Left renal pelvis (tissue), 4 donors: ENCODE measurements around the gene NTN3. TPM values are rescaled to one million over a fixed set of nuclear protein-coding genes. Genes with fewer than 3 reads are reported as not detected.

Experiments used
- DNase-seq, 4 donors: peaks; one replicate each; pipeline ENCODE4 v3.0.0-alpha.2; 2013; ENCODE audit warnings: low read depth in 4 of 4, low spot score in 3 of 4
- polyA plus RNA-seq, 4 donors: library from polyadenylated mRNA; unstranded; fragments of 120-200 nt; gene quantifications; one replicate each; pipeline ENCODE4 v1.2.1, GENCODE V29; 2013; ENCODE audit not compliant: insufficient read length in 4 of 4

NTN3 gene
- polyA plus RNA-seq, 4 donors, result 2.1 to 5.0 (median 2.6) TPM

DNA sequence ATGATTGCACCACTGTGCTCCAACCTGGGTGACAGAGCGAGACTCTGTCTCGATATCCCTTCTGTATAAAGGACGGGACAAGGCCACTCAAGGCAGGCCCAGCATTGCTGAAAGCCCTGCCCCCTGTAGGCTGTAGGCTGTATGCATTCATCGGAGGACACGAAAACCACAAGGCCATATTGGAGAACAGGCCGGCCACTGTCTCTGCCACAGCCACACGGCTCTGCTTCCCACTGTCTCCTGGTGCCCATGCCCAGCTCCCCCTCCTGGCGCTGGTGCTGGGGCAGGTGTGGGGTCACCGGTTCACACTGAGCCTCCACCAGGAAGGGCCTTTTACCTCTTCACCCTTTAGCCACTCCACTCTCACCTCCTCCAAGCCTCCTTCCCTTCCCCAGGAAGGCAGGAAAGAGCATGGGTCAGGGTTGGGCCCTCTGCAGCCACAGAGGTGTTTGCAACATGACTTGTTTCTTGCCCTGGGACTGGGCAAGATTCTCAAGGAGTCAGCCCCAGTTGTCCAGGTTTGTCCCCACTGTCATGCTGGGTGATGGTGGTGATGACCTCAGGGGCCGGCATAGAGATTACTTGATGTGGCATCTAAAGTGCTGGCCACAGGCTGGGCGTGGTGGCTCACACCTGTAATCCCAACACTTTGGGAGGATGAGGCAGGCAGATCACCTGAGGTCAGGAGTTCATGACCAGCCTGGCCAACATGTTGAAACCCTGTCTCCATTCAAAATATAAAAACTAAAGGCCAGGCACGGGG, 5.3 kb upstream of the NTN3 start:
- no peak for DNase-seq

DNA sequence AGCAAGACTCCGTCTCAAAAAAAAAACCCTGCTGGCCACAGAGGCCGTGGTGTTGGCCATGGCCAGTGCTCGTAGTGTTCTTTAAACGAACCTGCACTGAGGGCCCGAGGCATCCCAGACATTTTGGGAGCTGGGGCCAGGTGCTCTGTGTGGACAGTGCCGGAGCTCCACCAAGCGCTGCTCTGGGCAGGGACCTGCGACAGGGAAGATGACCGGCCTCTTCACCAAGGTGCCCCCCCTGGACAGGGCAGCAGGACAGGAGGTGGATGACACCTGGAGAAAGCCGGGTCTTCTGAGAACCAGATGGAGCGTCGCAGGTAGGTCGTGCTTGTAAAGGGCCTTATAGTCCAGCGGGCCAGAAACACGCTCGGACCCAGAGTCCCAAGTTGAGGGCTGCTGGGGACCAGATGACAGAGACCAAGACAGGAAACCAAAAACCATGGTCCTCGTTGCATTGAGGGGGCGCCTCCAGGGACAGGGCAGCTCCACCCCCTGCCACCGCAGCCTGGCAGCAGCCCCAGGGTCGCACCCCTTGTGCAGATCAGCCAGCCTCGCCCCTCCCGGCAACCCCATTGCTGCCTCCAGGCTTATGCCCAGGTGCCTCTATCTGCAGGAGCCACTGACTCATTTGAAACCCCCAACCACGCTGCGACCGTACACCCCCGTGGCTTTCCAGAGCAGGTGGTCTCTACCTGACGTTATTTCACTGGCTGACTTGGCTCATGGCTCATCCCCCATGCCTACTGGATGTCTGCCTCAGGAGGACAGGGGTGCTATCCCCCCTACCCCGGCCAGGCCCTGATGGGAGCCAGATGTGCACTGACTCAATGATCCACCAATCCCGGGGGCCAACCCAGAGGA, 4.2 kb upstream of the NTN3 start:
- no peak for DNase-seq

DNA sequence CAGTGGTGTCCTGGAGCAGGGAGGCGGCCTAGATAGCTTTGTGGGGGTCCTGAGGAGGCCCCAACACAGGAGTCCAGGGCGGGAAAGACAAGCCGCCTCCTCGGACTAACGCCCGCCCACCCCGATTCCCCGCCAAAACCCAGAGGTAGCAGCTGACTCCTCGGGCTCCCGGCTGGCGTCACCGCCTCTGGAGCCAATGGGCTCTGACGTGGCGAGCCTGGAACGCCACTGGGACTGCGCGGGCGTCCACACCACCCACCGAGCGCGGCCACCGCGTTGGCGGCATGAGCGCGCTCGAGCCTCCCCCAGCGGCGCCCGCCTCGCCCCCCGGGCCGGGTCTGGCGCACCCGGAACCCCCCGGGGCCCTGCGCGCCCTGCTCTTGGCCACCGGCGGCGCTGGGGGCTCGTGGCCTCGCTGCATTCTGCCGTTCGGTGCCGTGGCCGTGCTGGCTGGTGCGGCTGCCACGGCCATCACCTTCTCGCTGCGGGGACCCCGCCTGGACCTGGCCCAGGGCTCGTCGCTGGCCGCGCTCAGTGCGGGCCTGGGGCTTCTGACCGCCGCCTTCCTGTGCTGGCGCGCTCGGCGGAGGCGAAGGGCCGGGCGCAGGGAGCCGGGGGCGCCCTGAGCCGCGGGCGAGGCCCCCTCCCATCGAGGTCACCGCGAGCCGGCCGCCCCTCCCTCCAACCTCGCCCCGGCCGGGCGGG, 3.4 kb upstream of the NTN3 start:
- no peak for DNase-seq

DNA sequence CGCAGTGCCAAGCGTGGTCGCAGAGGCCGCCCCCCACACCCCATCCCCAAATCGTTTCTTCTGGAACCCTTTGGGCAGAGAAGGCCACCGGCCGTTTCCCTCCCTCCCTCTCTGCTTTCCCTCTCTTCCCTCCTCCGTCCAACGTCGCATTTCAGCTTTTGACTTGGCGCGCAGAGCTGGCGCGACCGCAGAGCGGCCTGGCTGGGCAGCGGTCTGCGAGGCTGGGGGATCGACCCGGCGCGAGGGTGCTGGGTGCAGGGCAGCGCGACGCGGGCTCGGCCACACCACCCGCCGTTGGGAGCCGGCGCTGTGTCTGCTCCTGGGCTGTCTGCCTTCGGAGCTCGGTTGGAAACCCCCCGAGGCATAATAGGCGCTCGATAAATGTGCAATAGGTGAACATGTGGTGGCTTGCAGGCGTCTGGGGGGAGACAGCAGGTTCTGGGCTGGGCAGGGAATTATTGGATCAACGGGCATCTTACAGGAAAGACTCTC, 2.8 kb upstream of the NTN3 start:
- no peak for DNase-seq

DNA sequence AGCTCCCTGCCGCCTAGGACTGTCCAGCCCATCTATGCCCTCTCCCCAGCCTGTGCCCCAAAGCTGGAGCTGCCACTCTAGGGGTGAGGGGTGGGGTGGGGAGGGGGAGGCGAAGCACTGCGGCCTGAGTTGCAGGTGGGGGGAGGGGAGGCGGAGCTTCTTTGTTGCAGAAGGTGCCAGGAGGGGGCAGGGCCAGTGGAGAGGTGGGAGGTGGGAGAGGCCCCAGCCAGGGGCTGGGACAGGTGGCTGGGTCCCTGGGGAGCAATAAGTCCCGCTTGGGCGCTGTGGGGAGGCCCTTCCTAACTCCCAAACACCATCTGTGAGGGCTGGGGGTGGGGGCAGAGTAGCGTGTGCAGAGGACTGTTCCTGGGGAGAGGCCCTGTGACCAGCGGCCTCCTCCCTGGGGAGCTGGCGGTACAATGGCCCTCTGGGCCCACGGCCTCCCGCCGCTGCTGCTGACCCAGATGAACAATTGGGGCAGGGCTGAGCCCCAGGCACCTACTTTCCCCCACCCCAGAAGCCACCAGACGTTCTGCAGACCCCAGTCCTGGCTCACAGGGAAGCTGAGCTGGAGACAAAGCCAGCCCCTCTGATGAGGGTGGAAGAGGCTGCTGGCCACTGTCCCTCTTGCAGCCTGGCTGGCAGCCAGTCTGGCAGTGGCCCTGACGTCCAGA, 2.2 kb upstream of the NTN3 start:
- no peak for DNase-seq

DNA sequence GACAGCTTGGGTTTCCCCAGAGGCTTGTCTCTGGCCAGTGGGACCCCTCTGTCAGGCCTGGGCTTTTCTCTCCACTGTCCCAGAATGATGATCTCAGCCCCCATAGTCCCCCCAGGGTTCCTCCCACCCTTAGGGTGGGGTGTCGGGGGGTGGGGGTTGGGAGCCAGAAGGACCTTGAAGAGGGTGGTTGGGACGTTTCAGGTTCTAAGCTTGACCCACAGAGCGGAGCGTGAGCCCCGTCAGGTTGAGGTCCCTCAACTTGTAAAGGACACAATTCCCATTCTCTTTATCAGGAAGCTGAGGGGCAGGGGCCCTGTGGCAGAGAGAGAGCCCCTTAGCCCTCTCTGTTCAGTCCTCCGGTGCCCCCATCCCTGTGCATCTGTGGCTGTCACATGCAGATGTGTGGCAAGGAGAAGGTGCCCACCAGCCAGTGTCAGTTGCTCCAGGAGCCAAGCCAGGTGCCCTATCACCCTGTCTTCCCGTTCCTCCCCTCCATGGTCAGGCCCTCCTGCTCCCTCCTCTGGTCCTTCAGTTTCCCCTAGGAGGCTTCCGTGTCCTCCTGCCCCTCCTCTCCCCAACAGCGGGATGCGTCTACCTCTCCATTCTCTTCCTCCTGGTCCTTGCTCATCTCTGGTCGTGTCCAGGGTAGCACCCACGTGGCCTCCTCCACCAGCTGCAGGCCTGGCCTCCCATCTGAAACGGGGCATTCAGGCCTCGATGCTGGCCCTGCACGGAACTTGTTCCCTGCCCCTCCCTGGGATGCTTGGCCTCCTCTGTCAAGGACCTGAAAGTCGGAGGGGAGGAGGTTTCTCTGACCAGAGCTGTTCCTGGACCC, 1.5 kb upstream of the NTN3 start:
- no peak for DNase-seq

DNA sequence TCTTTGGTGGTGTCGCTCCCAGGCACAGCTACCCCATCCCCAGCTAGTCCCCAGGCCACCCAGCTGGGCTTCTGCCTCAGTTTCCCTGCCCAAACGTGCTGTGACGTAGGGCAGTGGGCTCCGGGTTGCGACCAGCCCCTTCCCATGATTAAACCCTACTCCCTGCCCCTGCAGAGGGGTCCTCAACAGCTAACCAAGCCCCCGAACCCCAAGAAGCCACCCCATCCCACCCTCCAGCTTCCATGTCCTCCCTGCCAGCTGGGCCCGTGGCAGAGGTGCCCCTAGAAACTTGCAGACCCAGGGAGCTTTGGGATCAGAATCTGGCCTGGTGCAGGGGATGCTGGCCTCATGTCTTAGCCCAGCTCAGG, 879 bp upstream of the NTN3 start:
- DNase-seq, result no peak

DNA sequence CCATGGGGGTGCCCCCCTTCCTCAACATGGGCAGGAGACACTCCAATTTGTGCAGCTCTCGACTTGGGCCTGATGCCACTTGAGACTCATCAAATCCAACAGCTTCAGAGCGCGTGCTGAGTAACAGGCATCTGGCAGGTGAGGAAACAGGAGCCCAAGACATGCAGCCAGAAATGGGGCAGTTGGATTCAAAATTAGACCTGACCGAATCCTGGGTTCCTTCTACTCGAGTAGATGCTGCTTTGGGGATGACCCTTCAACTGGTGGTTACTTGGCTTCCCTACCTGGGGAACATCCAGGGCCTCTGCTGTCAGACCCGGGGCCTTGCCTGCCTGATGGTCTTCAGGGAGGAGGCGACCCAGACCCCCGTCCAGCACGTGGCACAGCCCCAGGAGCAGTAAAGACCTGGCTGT, 488 bp upstream of the NTN3 start:
- no peak for DNase-seq

DNA sequence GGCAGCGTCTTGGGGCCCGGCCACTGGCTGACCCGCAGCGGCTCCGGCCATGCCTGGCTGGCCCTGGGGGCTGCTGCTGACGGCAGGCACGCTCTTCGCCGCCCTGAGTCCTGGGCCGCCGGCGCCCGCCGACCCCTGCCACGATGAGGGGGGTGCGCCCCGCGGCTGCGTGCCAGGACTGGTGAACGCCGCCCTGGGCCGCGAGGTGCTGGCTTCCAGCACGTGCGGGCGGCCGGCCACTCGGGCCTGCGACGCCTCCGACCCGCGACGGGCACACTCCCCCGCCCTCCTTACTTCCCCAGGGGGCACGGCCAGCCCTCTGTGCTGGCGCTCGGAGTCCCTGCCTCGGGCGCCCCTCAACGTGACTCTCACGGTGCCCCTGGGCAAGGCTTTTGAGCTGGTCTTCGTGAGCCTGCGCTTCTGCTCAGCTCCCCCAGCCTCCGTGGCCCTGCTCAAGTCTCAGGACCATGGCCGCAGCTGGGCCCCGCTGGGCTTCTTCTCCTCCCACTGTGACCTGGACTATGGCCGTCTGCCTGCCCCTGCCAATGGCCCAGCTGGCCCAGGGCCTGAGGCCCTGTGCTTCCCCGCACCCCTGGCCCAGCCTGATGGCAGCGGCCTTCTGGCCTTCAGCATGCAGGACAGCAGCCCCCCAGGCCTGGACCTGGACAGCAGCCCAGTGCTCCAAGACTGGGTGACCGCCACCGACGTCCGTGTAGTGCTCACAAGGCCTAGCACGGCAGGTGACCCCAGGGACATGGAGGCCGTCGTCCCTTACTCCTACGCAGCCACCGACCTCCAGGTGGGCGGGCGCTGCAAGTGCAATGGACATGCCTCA, 773 bp downstream of the NTN3 start:
- DNase-seq, result no peak

DNA sequence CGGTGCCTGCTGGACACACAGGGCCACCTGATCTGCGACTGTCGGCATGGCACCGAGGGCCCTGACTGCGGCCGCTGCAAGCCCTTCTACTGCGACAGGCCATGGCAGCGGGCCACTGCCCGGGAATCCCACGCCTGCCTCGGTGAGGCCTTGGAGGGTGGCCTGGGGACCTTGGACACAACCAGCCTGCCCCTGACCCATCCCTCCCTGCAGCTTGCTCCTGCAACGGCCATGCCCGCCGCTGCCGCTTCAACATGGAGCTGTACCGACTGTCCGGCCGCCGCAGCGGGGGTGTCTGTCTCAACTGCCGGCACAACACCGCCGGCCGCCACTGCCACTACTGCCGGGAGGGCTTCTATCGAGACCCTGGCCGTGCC, 1.4 kb downstream of the NTN3 start:
- no peak for DNase-seq

DNA sequence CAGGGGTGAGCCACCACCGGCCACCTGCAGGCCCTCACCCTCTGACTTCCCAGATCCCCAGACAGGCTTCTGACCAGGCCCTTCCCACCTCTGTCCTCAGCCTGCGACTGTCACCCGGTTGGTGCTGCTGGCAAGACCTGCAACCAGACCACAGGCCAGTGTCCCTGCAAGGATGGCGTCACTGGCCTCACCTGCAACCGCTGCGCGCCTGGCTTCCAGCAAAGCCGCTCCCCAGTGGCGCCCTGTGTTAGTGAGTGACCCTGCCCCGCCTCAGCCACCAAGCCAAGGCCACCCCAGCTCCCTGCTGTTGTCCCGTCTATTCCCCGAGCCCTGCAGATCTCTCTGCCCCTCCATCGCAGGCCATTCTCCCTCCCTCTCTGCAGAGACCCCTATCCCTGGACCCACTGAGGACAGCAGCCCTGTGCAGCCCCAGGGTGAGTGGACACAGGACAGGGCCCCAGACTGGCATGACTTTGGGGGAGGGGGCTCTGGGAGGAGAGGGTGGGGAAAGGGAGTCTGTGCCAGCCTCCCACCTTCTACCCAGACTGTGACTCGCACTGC, 1.9 kb downstream of the NTN3 start:
- DNase-seq, result no peak

DNA sequence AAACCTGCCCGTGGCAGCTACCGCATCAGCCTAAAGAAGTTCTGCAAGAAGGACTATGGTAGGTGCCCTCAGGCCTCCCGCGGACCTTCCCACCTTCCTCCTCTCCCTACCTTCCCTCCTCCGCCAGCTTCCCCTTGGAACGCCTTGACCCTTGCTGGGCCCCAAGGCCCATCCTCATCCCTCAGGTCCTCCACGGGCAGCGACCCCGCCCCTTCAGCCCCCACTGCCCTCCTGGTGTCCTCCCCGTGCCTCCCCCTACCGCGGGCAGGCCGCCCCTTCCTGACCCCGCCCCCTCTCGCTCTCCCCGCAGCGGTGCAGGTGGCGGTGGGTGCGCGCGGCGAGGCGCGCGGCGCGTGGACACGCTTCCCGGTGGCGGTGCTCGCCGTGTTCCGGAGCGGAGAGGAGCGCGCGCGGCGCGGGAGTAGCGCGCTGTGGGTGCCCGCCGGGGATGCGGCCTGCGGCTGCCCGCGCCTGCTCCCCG, 2.4 kb downstream of the NTN3 start:
- no peak for DNase-seq

DNA sequence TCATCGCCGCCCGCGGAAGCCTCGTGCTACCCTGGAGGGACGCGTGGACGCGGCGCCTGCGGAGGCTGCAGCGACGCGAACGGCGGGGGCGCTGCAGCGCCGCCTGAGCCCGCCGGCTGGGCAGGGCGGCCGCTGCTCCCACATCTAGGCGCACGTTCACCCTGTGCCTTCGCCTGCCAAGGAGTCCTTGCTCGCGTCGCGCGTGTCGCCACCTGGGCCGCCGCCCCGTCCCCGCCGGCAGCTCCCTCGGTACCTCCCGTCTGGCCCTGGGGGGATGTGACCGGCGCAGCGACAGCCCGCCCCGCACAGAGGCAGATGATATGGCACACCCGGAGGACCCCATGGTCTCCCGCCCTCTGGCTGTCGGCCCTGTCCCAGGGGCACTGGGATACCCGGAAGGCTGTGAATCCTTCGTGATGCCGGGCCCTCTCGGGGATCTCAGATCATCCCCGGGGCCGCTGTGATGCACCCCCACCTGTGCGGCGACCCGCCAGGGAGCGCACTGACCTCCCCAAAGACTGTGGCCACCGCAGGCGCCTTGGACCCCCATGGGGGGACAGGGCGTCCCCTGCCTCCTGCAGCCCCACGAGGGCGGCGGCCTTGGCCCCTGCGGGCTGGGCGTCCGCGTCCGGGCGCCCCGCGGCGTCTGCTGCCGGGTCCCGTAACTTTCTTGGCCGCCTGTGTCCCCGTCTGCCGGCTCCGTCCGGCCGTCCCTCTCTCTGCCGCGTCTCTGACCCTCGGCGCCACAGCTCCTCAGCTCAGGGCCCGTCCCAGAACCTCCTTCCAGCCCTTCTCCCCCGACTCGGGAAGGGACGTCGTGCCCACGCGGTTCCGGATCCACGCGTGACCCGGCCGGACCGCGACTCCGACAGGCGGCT, 3.1 kb downstream of the NTN3 start:
- DNase-seq, result no peak

DNA sequence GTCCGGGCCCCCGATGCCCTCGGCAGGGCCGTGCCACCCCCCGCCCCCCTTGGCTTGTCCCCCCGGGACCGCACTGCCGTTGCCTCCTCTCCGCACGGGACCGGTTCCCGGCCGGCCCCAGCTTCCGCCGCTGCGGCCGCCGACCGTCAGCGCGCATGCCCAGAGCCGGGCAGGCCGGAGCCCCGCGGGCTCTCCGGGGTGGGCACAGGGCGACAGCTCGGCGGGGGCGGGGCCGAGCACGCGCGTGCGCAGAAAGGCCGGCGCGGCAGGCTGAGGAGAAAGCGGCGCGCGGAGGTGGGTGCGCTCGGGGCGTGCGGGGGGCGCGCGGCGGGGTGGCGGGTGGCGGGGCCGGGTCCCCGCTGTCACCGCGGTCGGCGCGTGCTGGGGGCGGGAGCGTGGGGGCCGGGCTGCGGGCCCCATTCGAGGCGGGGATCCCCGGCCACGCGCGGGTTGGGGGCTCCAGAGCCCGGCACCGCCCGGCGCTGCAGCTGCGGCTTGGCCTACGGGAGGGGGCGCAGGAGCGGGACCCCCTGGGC, 3.8 kb downstream of the NTN3 start, which contains the start of gene TBC1D24:
Gene TBC1D24, plus strand, starts transcription at position 251 of the 536 bp plus-strand sequence. CDS start 21,022 bp downstream, outside the sequence.
- DNase-seq, result peak in 3 of 4 donors; percentile 69 to 77 (median 75)

DNA sequence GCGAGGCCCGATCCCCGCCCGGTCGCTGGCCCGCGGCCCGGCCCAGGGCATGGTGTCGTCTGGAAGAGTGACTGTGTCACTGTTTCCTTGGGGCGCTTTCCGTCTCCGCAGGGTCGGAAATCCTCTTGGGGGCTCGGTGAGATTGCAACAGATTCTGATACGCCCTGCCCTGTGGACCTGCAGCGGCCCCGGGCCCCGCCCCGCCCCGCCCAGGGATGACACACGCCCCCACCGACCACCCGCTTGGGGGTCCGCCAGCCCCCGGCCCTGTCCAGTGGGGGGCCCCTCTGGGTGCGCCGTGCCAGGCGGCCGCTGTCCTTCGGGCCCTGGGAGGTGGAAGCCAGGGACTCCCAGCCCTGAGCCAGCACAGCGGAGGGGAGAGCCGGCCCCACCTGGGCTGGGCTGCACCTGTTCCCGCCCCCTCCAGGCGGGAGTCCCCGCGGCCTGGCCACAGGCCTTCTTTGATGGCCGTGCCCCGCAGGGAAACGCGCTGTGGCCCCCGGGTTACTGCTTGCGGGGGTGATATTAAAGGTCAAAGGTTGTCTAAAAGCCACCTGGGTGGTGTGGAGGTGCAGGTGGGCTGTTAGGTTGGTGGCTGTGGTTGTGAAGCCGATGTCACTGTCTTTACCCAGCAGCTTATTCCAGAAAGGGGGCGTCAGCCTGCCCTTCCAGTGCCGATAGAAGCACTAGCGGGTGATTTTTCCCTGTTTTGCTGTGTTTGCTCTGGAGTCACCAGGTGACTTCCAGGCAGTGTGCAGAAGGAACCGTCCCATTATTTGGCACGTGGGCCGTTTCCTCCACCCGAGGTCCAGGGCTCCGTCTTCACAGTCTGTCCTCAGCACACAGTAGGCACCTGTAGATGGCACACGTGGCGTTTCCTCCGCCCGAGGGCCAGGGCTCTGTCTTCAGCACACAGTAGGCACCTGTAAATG, 4.6 kb downstream of the NTN3 start:
- DNase-seq, result no peak

DNA sequence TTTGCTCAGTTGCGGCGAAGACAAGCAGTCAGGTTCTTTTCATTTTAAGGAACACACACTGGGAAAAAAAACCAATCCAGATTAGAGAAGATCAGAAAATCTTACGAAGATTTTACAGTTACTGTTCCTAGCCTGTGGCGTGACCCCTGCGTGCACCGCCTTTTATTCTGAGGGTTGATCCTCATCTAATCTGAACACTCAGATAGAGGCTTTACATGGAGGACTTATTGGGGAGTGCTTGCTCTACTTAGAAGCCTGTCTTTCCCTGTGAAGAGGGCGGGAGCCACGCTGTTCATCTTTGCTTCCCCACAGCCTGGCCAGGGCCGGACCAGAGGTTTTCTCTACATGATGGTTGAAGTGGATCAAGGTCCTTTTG, 5.2 kb downstream of the NTN3 start:
- DNase-seq, result no peak
